Motor neuron (in vitro differentiated cells): ENCODE measurements around the gene RIMKLB. TPM values are rescaled to one million over a fixed set of nuclear protein-coding genes. Genes with fewer than 3 reads are reported as not detected.
A peak's percentile ranks its signal among the peaks of the same experiment; 100 is the strongest.
"Not testable (repeated sequence)": the region's sequence is repeated elsewhere in the genome, so short reads cannot be mapped to it uniquely, and the experiment has no call there.

ENCODE experiments used
- ATAC-seq, 8 experiments: fragments of 200-7000 bp; cut with Tn5 transposase; replicated peaks in 6 of 8; 2 replicates each; pipeline ENCODE4 v1.8.0; 2021; ENCODE audit warnings: mild to moderate bottlenecking in 8 of 8, moderate library complexity in 8 of 8
- H3K27ac ChIP-seq, 2 donors: fragments of 250-450 bp; sonication (Bioruptor Pico); 2 replicates each; pipeline ENCODE4 v1.9.0; 2021; ENCODE audit warnings: antibody characterized with exemption in 2 of 2, mild to moderate bottlenecking in 2 of 2, moderate library complexity in 1 of 2
- H3K4me1 ChIP-seq, 2 donors: fragments of 250-450 bp; sonication (Bioruptor Pico); replicated peaks in 1 of 2; 2 replicates each; pipeline ENCODE4 v1.6.1; 2021; ENCODE audit warnings: antibody characterized with exemption in 2 of 2, mild to moderate bottlenecking in 2 of 2, moderate library complexity in 1 of 2
- H3K4me3 ChIP-seq, 5 donors: fragments of 250-450 bp; sonication (Bioruptor Pico); 2 replicates each; pipeline ENCODE4 v1.9.0; 2021; ENCODE audit warnings: antibody characterized with exemption in 5 of 5, mild to moderate bottlenecking in 5 of 5, moderate library complexity in 4 of 5
- WGBS, 10 experiments: fragments of 450-650 bp; shearing (Covaris generic); methylation state at CpG; one replicate each; pipeline ENCODE4 v1.0.0; 2022; 5-methylcytosine and 5-hydroxymethylcytosine counted together
- in situ Hi-C, 9 experiments: fragments of 400-800 bp; cut with MboI; loops; one replicate each; pipeline ENCODE4 v1.15.0; 2021; ENCODE audit warnings: low sequenced_read_pairs in 9 of 9, low pct_unique_long_range_greater_than_20kb in 2 of 9; ENCODE audit not compliant: unreplicated experiment in 9 of 9
- total RNA-seq, 8 experiments: library from RNA; unstranded; fragments of 300-600 nt; gene quantifications; 2 replicates each; pipeline versions ENCODE4 v1.2.3 to v1.2.4, GENCODE V29; 2022

The RIMKLB gene
- total RNA-seq, 8 experiments from 2014 or later = 19.3 to 109 (median 71.1) TPM

- H3K27ac ChIP-seq, H3K4me1 ChIP-seq, in situ Hi-C loops, H3K4me3 ChIP-seq, ATAC-seq: not testable (repeated sequence)
- WGBS, 10 experiments = 78 to 100% (median 96%) methylated on average over 1 to 6 of the region's 6 CpGs; no CpG with 5 or more reads in 1 of the 10 experiments
Measured at GRCh38 chr12:8743121-8743520, 45.3 kb downstream of the RIMKLB start.

GRCh38 chr12:8745631-8746030 lies 47.8 kb downstream of the RIMKLB start:
- H3K4me1 ChIP-seq, H3K4me3 ChIP-seq, H3K27ac ChIP-seq, in situ Hi-C loops, ATAC-seq: not testable (repeated sequence)
- WGBS, 10 experiments = 77 to 100% (median 100%) methylated on average over 1 to 5 of the region's 8 CpGs; no CpG with 5 or more reads in 2 of the 10 experiments

GRCh38 chr12:8746046-8746445 lies 48.3 kb downstream of the RIMKLB start:
- in situ Hi-C loops = no loop called here
- 94 to 100% (median 100%) methylated on average over 1 to 5 of the region's 5 CpGs; no CpG with 5 or more reads in 1 of the 10 experiments for WGBS, 10 experiments
- no peak for ATAC-seq

GRCh38 chr12:8760076-8760475 lies 62.3 kb downstream of the RIMKLB start:
- H3K4me3 ChIP-seq, ATAC-seq, H3K4me1 ChIP-seq, in situ Hi-C loops, H3K27ac ChIP-seq: not testable (repeated sequence)
- 100% methylated on average over 1 of the region's 4 CpGs; no CpG with 5 or more reads in 9 of the 10 experiments for WGBS, 10 experiments

More at GRCh38 chr12:8746046-8746445, 48.3 kb downstream of the RIMKLB start:
- H3K27ac ChIP-seq = no peak overlapping the region
- no peaks in the 10 kb centered on the region for H3K4me1 ChIP-seq
- H3K4me3 ChIP-seq = no peak overlapping the region

- H3K4me3 ChIP-seq, H3K27ac ChIP-seq, H3K4me1 ChIP-seq, in situ Hi-C loops, ATAC-seq: not testable (repeated sequence)
- 85 to 100% (median 92%) methylated on average over 1 to 4 of the region's 6 CpGs; no CpG with 5 or more reads in 4 of the 10 experiments for WGBS, 10 experiments
Measured at GRCh38 chr12:8762701-8763100, 64.9 kb downstream of the RIMKLB start.

GRCh38 chr12:8766121-8766520 lies 68.3 kb downstream of the RIMKLB start:
- 20 to 100% (median 91%) methylated on average over 1 to 5 of the region's 8 CpGs; no CpG with 5 or more reads in 2 of the 10 experiments for WGBS, 10 experiments
- H3K4me3 ChIP-seq, H3K27ac ChIP-seq, in situ Hi-C loops, ATAC-seq, H3K4me1 ChIP-seq: not testable (repeated sequence)

- Histone ChIP-seq H3K27ac (no peak overlapping the region), H3K4me3 (no peak overlapping the region), H3K4me1 (no peaks in the 10 kb centered on the region)
- 86 to 100% (median 100%) methylated on average over 1 to 2 of the region's 2 CpGs; no CpG with 5 or more reads in 1 of the 10 experiments for WGBS, 10 experiments
- ATAC-seq = no peak
- in situ Hi-C loops = no loop called here
Measured at GRCh38 chr12:8770499-8770898, 72.7 kb downstream of the RIMKLB start.

- H3K27ac ChIP-seq = no peak overlapping the region
- ATAC-seq = no peak
- H3K4me1 ChIP-seq = no peaks in the 10 kb centered on the region
- H3K4me3 ChIP-seq = no peak overlapping the region
- in situ Hi-C loops = no loop called here
- 89 to 100% methylated on average over 1 of the region's 1 CpG; no CpG with 5 or more reads in 8 of the 10 experiments for WGBS, 10 experiments
Measured at GRCh38 chr12:8771072-8771471, 73.3 kb downstream of the RIMKLB start.

- H3K4me3 ChIP-seq = no peak overlapping the region
- H3K4me1 ChIP-seq = no peaks in the 10 kb centered on the region
- no peak overlapping the region for H3K27ac ChIP-seq
- ATAC-seq = no peak
- 73 to 100% (median 92%) methylated on average over 1 to 10 of the region's 10 CpGs; no CpG with 5 or more reads in 4 of the 10 experiments for WGBS, 10 experiments
- in situ Hi-C loops = no loop called here
Measured at GRCh38 chr12:8773461-8773860, 75.7 kb downstream of the RIMKLB start.

GRCh38 chr12:8779281-8779680 lies 81.5 kb downstream of the RIMKLB start:
- H3K4me1 ChIP-seq = no peaks in the 10 kb centered on the region
- H3K4me3 ChIP-seq = no peak overlapping the region
- WGBS, 10 experiments = 50 to 100% (median 68%) methylated on average over 1 to 4 of the region's 4 CpGs; no CpG with 5 or more reads in 6 of the 10 experiments
- no peak overlapping the region for H3K27ac ChIP-seq
- in situ Hi-C loops = no loop called here
- ATAC-seq = no peak

- ATAC-seq = peak in 3 of 8 experiments; percentile 29 to 39 (median 32)
- Histone ChIP-seq H3K4me1 (no peaks in the 10 kb centered on the region), H3K27ac (no peak overlapping the region), H3K4me3 (no peak overlapping the region)
- 0 to 100% (median 83%) methylated on average over 1 to 2 of the region's 2 CpGs; no CpG with 5 or more reads in 1 of the 10 experiments for WGBS, 10 experiments
- in situ Hi-C loops = no loop called here
Measured at GRCh38 chr12:8779862-8780261, 82.1 kb downstream of the RIMKLB start.

- H3K27ac ChIP-seq = no peak overlapping the region
- in situ Hi-C loops = no loop called here
- ATAC-seq = peak in 4 of 8 experiments; percentile 58 to 89 (median 76)
Measured at GRCh38 chr12:8780389-8780788, 82.6 kb downstream of the RIMKLB start.

GRCh38 chr12:8781381-8782127 lies 83.8 kb downstream of the RIMKLB start:
- Histone ChIP-seq H3K4me1 (no peaks in the 10 kb centered on the region), H3K4me3 (no peak overlapping the region), H3K27ac (no peak overlapping the region)
- WGBS, 10 experiments = 22 to 100% (median 92%) methylated on average over 1 to 2 of the region's 2 CpGs; no CpG with 5 or more reads in 1 of the 10 experiments
- no peak for ATAC-seq
- in situ Hi-C loops = no loop called here

More at GRCh38 chr12:8780389-8780788, 82.6 kb downstream of the RIMKLB start:
- WGBS, 10 experiments = 11 to 82% (median 47%) methylated on average over 1 of the region's 1 CpG; no CpG with 5 or more reads in 2 of the 10 experiments
- Histone ChIP-seq H3K4me3 (no peak overlapping the region), H3K4me1 (no peaks in the 10 kb centered on the region)
